GM12865 (cell line): ENCODE measurements around the gene POU2AF1.
"Not testable (repeated sequence)": the region's sequence is repeated elsewhere in the genome, so short reads cannot be mapped to it uniquely, and the experiment has no call there.

Experiments used
- DNase-seq: peaks from one replicate; pipeline ENCODE4 v3.0.0; 2010; ENCODE audit warnings: low read depth
- H3K4me3 ChIP-seq: 2 replicates; pipeline ENCODE4 v1.5.1; 2011; ENCODE audit warnings: mild to moderate bottlenecking, low read depth, low read length, control low read depth
- CTCF ChIP-seq: IDR thresholded peaks from 2 replicates; pipeline ENCODE4 v1.5.1; 2011; ENCODE audit warnings: low read length, control low read depth, low read depth, inconsistent platforms; ENCODE audit not compliant: insufficient read depth; ENCODE audit errors: missing control alignments

POU2AF1 gene

GRCh38 chr11:111320728-111321568 is 58.1 kb downstream of the POU2AF1 start:
- no peak for DNase-seq
- TF ChIP-seq CTCF: no peak

GRCh38 chr11:111320199-111320598 is 58.9 kb downstream of the POU2AF1 start:
- not testable (repeated sequence) for H3K4me3 ChIP-seq, DNase-seq

More at GRCh38 chr11:111320728-111321568, 58.1 kb downstream of the POU2AF1 start:
- no peak overlapping the region for H3K4me3 ChIP-seq

- DNase-seq: no peak
- H3K4me3 ChIP-seq: no peak overlapping the region
- TF ChIP-seq CTCF: no peak
These were observed 59.8 kb downstream of the POU2AF1 start for GRCh38 chr11:111319296-111319695.

- no peak overlapping the region for H3K4me3 ChIP-seq
- no peak for DNase-seq
- TF ChIP-seq CTCF: no peak
These were observed 67.0 kb downstream of the POU2AF1 start for GRCh38 chr11:111312076-111312475.

- no peak for TF ChIP-seq CTCF
- no peak overlapping the region for H3K4me3 ChIP-seq
- DNase-seq: no peak
These were observed 68.4 kb downstream of the POU2AF1 start for GRCh38 chr11:111310723-111311122.

GRCh38 chr11:111310088-111310487 is 69.0 kb downstream of the POU2AF1 start:
- H3K4me3 ChIP-seq: no peak overlapping the region
- no peak for DNase-seq
- TF ChIP-seq CTCF: no peak

GRCh38 chr11:111309215-111309915 is 69.7 kb downstream of the POU2AF1 start:
- no peak overlapping the region for H3K4me3 ChIP-seq
- no peak for DNase-seq
- TF ChIP-seq CTCF: no peak
